WERI-Rb-1 (cell line): ENCODE results near the gene TTC27.

ENCODE experiments used
- DNase-seq: peaks from one replicate; pipeline ENCODE4 v3.0.0-alpha.2; 2020
- H3K27ac ChIP-seq: fragments of 250-450 bp; sonication (Bioruptor Pico); 2 replicates; pipeline ENCODE4 v1.5.1; 2020; ENCODE audit warnings: mild to moderate bottlenecking, moderate library complexity
- H3K27me3 ChIP-seq: fragments of 250-450 bp; sonication (Bioruptor Pico); 2 replicates; pipeline ENCODE4 v1.5.1; 2021; ENCODE audit warnings: mild to moderate bottlenecking, low read depth, moderate library complexity; ENCODE audit not compliant: insufficient read depth, severe bottlenecking
- H3K36me3 ChIP-seq: fragments of 250-450 bp; sonication (Bioruptor Pico); 2 replicates; pipeline ENCODE4 v1.5.1; 2020; ENCODE audit warnings: mild to moderate bottlenecking, moderate library complexity
- H3K4me3 ChIP-seq: 2 replicates; pipeline ENCODE4 v1.5.1; 2011; ENCODE audit warnings: low read depth, mild to moderate bottlenecking, control low read depth, low read length
- H3K9me3 ChIP-seq: fragments of 250-450 bp; sonication (Bioruptor Pico); 2 replicates; pipeline ENCODE4 v1.5.1; 2021; ENCODE audit warnings: mild to moderate bottlenecking, moderate library complexity; ENCODE audit not compliant: severe bottlenecking
- CTCF ChIP-seq: IDR thresholded peaks from 2 replicates; pipeline ENCODE4 v1.5.1; 2011; ENCODE audit warnings: low read depth, mild to moderate bottlenecking, control low read depth, inconsistent platforms, low read length

The TTC27 gene

GRCh38 chr2:32671885-32672533 lies 44.2 kb downstream of the TTC27 start:
- Histone ChIP-seq H3K4me3 (no peak overlapping the region), H3K27me3 (no peaks in the 10 kb centered on the region), H3K9me3 (no peaks in the 10 kb centered on the region), H3K36me3 (no peaks in the 10 kb centered on the region; the same call in 1 of the 2 replicates), H3K27ac (no peak overlapping the region)
- no peak for DNase-seq
- TF ChIP-seq CTCF = no peak

- TF ChIP-seq CTCF = no peak
- Histone ChIP-seq H3K4me3 (no peak overlapping the region), H3K27me3 (no peaks in the 10 kb centered on the region), H3K36me3 (no peaks in the 10 kb centered on the region; the same call in 1 of the 2 replicates), H3K9me3 (no peaks in the 10 kb centered on the region), H3K27ac (no peak overlapping the region)
- DNase-seq = no peak
These were observed 51.0 kb downstream of the TTC27 start for GRCh38 chr2:32678825-32679224.

- Histone ChIP-seq H3K4me3 (no peak overlapping the region), H3K9me3 (no peaks in the 10 kb centered on the region), H3K27me3 (no peaks in the 10 kb centered on the region), H3K27ac (no peak overlapping the region), H3K36me3 (no peaks in the 10 kb centered on the region)
- DNase-seq = no peak
- TF ChIP-seq CTCF = no peak
These were observed 53.1 kb downstream of the TTC27 start for GRCh38 chr2:32680942-32681341.

- DNase-seq = no peak
- TF ChIP-seq CTCF = no peak
- H3K27ac ChIP-seq = no peak overlapping the region
These were observed 55.8 kb downstream of the TTC27 start for GRCh38 chr2:32683520-32684086.

GRCh38 chr2:32688541-32688940 lies 60.7 kb downstream of the TTC27 start:
- no peaks in the 10 kb centered on the region for H3K36me3 ChIP-seq
- no peaks in the 10 kb centered on the region for H3K9me3 ChIP-seq
- no peak overlapping the region for H3K4me3 ChIP-seq
- no peak for DNase-seq
- H3K27me3 ChIP-seq = no peaks in the 10 kb centered on the region
- no peak overlapping the region for H3K27ac ChIP-seq
- no peak for TF ChIP-seq CTCF

More at GRCh38 chr2:32683520-32684086, 55.8 kb downstream of the TTC27 start:
- no peak overlapping the region for H3K4me3 ChIP-seq
- H3K36me3 ChIP-seq = no peaks in the 10 kb centered on the region
- H3K27me3 ChIP-seq = no peaks in the 10 kb centered on the region
- no peaks in the 10 kb centered on the region for H3K9me3 ChIP-seq

GRCh38 chr2:32691678-32692077 lies 63.8 kb downstream of the TTC27 start:
- Histone ChIP-seq H3K27ac (no peak overlapping the region), H3K36me3 (no peaks in the 10 kb centered on the region), H3K27me3 (no peaks in the 10 kb centered on the region), H3K9me3 (no peaks in the 10 kb centered on the region), H3K4me3 (no peak overlapping the region)
- no peak for TF ChIP-seq CTCF
- DNase-seq = no peak
